GM21825 (cell line): ENCODE measurements around the gene SPTLC3.

Experiments used
- ATAC-seq: cut with Tn5 transposase; IDR thresholded peaks from one replicate; pipeline ENCODE4 v1.9.1; 2021; ENCODE audit warnings: mild to moderate bottlenecking, moderate library complexity; ENCODE audit not compliant: unreplicated experiment

Gene SPTLC3

DNA sequence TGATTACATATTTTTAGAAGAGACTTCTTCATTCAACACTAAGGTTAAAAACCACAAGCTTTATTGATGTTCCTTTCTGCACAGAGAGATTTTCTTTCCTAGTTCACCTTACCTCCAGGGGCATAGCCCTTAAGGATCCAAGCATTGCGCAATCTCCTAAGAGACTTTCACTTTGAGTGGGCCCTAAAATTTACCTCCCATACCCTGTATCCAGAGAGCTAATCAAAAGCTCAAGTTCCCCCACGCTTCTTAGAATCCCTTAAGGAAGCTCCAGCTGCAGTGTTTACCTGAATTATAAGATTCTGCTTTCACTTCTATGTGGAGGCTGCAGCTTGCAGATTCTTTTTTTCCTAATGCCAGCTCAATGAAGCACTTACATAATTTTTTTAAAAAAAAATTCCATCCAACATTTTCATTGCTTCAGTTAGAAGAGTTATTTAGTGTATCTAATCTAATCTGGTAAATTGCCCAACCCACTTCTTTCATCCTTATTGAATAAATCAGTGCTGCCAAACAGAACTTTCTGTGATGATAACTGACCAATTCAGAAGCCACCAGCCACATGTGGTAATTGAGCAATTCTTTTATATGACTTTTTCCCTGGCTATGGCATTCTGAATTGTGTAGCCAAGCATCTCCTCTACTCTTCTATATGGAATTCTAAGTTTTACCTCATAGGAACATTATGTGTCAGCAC, 24.6 kb upstream of the SPTLC3 start:
- ATAC-seq = no peak

DNA sequence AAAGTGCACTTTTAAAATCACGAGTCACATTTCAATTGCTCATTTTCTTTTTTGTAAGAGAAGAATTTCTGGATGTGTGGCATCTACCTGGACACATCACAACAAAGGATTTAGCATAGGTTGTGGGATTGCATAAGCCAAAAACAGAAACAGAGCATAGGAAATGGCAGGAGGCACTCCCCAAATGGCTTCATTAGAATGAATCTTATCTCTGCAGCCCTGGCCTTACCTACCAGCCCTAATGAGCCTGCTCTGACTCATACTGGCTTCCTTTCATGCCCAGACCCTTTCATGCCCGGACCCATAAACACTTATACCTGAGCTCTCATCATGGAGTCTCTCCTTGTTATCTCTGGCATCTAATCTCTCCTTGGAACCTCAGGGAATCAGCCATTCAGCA, 23.9 kb upstream of the SPTLC3 start:
- no peak for ATAC-seq

DNA sequence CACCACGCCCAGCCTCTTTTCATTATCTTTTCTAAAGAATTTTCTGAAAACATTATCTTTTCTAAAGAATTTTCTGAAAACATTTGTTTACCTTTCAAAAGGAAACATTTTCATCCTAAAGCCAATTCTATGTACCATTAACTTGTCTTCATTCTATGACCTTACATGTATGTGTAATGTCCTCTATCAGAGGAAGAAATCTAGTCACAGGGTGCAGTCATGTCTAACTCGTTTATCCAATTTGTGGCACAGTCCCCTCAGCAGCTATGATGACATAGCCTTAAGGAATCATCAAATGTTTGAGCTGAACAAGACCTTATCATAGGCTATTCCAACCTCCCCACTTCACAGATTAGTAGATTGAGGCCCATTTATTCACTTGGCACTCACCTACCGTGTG, 21.5 kb upstream of the SPTLC3 start:
- no peak for ATAC-seq

DNA sequence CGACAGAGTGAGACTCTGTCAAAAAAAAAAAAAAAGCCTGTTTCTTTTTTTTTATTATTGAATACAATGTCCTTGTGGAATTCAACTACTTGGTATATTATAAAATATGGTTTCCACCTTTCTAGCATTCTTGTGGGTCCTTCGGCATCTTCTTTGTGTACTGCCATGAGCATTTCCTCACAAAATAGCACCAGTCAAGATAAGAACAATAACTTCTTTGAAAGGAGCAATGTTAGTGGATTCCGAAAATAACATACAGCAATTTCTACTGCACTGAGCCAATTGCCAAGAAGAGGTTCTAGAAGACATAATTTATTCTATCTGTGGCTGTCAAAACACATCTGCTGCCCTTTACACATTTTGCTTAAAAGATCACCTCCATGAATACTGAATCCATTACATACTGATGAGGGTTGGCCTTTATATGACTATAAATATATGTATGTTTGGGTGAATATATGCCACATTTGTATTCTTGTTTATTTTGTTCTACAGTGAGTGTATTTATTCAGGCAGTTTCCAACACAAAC, 19.1 kb upstream of the SPTLC3 start:
- ATAC-seq = no peak

GRCh38 chr20:12997128-12997655, 11.6 kb upstream of the SPTLC3 start:
- no peak for ATAC-seq

GRCh38 chr20:12998046-12998445, 10.7 kb upstream of the SPTLC3 start:
- no peak for ATAC-seq

DNA sequence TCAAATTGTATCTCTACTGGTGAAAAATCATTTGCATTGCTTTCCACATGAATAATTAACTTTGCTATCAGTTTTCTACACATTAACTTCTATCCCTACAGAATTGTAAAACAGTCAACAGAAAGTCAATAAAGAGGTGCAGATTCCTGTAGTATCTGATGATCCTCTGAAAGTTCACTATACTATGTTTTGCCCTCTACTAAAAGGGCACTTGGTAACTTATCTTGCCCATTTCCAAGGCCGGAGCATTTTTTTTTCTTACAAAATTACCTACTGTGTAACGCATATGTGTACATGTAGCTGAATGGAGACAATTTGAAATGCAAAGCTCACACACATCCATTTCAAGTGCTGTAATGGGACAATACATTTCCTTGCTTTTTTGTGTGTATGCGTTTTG, 9.6 kb upstream of the SPTLC3 start:
- no peak for ATAC-seq

DNA sequence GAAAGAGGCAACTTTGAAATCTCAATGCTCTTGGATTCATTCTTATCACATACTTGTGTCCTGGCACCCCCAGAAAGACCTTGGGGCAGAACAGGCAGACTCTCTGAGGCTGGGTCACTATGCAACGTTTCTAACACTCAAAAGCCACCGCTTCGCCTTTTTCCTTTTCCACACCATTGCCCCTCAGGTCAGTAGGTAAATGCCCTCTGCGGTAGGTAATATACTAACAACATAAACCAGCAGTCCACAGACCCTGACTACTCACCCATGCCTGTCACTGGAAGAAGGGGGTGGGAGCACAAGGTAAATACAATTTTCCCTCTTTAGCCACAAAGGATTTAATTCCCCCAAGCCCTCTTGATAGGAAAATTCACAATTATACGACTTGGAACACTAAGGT, 6.5 kb upstream of the SPTLC3 start:
- ATAC-seq = no peak

GRCh38 chr20:13006825-13007224, 1.9 kb upstream of the SPTLC3 start:
- no peak for ATAC-seq

DNA sequence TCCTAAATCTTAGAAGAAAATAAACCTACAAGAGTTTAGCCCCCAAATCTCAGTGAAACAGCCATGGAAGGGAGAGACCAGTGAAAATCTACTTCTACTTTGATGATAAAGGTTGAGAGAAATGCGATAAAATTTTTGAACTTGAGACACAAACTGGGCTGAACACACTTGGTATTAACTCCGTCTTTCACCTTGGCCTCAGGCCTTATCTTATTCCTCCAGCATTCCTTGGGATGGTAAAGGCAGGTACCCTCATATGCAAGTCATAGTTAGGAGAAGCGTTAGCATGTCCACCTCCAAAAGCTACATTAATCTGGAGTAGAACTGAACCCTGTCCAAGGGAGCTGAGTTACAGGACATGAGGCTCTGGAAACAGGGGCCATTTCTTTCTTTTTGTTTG, 1.2 kb upstream of the SPTLC3 start:
- ATAC-seq = no peak

DNA sequence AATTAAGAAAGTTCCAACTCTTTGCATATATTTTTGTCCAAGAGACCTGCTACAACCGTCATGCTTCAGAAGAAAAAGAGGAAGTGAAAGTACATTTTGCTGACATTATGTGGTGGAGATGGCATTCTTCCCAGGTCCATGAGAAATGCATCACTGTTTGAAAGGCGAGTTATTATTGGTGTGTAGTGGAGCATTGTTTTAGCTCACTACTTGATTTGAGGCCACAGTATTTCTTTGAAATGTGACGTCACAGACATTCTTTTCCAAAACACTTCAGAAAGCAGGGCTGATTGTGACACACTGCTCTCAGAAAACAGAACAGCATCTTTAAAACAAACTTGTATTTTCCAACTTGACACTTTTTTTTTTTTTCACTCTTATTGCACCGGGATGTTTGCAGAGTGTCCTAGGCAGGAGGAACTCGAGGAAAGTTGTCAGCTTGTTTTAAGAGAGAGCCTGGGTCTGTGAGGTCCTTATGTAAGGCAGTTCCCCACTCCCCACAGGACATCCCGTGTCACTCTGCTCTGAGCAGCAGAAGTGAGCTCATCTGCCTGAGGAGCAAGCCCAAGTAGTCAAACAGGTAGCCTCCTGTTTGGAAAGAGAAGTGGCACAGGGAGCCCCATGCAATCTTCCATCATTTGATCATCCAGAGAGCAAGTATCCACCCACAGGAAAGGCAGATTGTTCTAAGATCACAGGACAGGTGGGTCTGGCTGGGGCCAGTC, 1.1 kb downstream of the SPTLC3 start:
- peak; percentile 88 for ATAC-seq

DNA sequence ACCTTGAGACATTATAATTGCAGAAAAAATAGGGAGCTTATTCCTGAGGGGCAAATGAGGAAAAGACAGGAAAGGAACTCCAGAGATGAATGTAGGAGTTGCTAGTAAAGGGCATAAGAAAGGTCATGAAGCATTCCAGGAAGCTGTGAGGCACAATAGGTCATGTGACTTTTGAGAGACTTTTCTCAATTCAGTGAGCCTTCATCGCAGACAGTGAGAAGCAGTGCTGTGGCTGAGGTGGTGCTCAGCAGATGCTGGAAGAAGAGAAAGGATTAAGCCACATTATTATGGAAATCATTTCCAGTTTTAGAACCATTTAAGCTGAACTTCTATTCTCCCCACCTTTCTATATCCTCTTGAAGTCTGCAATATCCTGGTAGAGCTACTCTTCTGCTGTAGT, 4.1 kb downstream of the SPTLC3 start:
- ATAC-seq = no peak

DNA sequence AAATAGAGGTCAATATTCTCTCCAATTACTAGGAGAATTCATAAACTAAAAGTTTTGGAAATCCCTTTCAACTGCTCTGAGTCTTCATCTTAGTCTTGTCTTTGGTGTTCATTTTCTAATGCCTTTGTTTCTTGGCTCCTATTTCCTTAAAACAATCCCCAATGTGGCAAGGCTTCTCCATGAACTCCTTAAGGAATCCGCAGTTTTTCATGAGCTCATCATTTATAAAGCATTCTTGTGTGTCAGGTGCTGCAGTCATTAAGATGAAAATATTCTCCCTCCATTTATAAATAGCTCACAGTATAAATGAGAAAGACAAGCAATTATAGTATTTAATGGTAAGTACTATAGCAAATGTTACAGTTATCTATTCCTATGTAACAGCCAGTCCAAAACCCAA, 4.6 kb downstream of the SPTLC3 start:
- no peak for ATAC-seq

DNA sequence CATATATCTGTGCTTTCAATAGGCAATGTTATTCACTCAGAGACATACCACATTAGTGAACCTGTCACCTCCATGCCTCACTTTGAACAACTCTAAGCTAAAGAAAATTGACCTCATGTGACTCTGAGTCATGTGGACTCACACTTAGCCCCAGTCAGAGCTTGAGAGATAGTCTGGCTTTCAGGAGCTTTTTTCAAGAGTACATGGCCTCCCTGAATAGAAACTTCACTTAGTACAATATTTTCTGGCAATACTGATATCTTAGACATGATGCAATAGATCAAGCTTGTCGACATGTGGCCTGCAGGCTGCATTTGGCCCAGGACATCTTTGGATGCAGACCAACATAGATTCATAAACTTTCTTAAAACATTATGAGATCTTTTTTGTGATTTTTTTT, 8.5 kb downstream of the SPTLC3 start:
- no peak for ATAC-seq

DNA sequence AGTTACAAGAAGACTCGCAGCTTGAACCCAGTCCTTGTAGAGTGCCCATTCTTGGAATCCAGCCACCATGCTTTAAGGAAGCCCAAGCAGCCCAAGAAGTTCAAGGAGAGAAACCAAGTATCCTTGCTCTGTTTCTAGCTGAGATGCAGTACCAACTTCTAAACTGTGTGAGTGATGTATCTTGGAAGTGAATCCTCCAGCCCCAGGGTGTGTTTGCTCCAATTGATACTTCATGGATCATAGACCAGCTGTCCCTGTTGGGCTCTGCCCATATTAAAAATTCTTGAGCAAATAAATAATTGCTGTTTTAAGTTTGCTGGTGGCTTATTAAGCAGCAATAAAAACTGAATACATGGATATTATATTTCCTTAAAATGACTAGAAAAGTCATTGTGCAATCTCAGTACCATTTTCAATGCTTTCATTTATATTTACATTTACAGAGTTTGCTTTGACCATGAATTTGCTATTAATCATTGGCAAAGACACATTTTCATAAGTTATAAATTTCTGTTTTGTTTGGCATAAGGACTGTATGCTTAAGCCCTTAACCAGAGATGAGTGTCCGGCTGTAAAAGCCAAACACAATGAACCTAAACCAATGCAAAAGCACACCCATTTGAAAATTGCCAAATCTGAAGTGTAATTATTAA, 9.2 kb downstream of the SPTLC3 start:
- no peak for ATAC-seq

DNA sequence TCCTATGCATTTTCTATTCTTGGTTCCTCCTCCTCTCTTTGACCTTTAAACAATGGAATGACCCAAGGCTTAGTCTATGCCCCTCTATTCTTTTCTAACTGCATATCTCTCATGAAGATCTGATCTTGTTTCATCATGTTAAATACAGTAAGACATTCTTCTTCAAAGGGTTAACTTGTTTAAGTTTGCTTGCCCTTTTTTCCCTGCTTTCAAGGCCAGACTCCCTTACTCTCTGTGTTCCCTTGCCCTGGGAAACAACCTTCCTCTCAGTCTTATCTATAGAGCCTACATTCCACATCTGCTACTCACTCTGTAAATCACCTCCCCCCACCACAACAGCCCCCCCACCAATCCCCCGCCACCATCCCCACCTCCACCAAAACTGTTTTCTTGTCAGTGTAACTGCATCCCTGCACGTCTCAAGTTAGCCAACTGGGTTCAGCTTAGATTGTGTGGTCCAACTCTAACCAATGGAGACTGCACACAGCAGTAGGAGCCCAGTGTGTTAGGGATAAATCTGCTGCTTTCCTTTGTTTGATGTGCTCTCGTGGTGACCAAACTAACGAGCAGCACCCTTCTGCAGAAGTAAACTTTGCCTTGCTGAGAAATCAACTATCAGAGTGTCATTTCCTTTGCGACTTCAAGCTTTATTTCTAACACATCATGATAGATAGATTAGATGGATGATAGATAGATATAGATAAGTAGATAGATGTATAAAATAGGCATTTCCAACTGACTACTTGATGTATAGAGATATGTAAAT, 12.6 kb downstream of the SPTLC3 start:
- ATAC-seq = no peak

GRCh38 chr20:13022401-13023155, 13.8 kb downstream of the SPTLC3 start:
- ATAC-seq = no peak

DNA sequence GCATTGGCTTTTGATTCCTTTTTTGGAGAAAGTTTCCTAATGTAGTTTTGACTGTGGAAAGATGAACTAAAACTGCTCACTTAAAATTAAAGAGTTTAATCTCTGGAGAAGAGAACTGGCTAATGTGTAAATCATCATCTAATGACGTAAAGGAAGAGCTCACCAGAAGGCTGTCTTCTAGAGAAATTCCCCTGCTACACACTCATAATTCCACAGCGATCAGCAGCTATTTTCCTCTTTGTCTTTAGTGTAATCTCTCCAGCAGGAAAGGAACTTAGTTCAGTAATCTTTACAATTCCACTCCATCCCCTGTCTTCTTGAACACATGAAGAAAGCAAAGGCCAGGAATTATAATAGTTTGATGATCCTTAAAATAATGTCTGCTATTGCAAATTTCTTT, 15.8 kb downstream of the SPTLC3 start:
- ATAC-seq = no peak

DNA sequence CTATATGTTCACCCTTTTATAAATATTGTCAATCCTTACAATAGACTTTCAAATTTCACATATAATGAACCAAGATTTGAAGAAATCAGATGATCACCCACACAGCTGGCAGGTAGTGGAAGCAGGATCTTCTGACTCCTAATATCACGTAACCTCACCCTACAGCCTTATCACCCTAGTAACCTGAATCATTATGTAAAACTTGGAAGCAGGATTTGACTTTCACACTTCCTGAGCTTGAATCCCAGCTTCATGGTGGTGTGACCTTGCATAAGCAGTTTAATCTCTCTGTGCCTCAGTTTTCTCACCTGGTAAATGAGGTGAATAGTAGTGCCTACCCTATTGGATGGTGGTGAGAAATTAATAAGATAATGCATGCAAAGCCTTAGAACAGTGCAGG, 16.4 kb downstream of the SPTLC3 start:
- ATAC-seq = no peak

GRCh38 chr20:13028001-13028400, 19.2 kb downstream of the SPTLC3 start:
- no peak for ATAC-seq
